Right cardiac atrium (tissue), 5 donors: ENCODE results near the gene TMPRSS9. TPM values are rescaled to one million over a fixed set of nuclear protein-coding genes. Genes with fewer than 3 reads are reported as not detected.

ENCODE experiments used
- ATAC-seq, 2 donors: fragments of 200-7000 bp; cut with Tn5 transposase; one replicate each; pipeline versions ENCODE4 v1.8.0 to v1.9.1; 2020; ENCODE audit warnings: moderate library complexity in 2 of 2, mild to moderate bottlenecking in 1 of 2
- DNase-seq, 3 donors: peaks; one replicate each; pipeline ENCODE4 v3.0.0-alpha.2; 2020
- H3K27ac ChIP-seq: one replicate; pipeline ENCODE4 v1.5.1; 2013; ENCODE audit warnings: mild to moderate bottlenecking, low read length, control low read depth, moderate library complexity
- H3K27me3 ChIP-seq: one replicate; pipeline ENCODE4 v1.6.1; 2013; ENCODE audit not compliant: control insufficient read depth, insufficient read depth
- H3K4me1 ChIP-seq: one replicate; pipeline ENCODE4 v1.6.1; 2013; ENCODE audit warnings: low read length; ENCODE audit not compliant: control insufficient read depth, insufficient read depth
- H3K4me3 ChIP-seq: one replicate; pipeline ENCODE4 v1.5.1; 2013; ENCODE audit warnings: low read length, control low read depth
- H3K9me3 ChIP-seq: one replicate; pipeline ENCODE4 v1.6.1; 2013; ENCODE audit warnings: low read length; ENCODE audit not compliant: control insufficient read depth
- WGBS: extraction: QIAGEN DNeasy Blood & Tissue Kit; methylation state at CpG from one replicate; pipeline ENCODE4 v1.1.7; 2013; 5-methylcytosine and 5-hydroxymethylcytosine counted together
- intact Hi-C, 4 donors: fragments of 100-400 bp; cut with DNase I; formaldehyde crosslinking; loops; one replicate each; pipeline versions ENCODE4 v1.11.0 to v1.14.0; 2022 to 2023
- polyA plus RNA-seq: library from polyadenylated mRNA; stranded (reverse); fragments of 200-250 nt; gene quantifications from one replicate; pipeline ENCODE4 v1.2.3, GENCODE V29; 2013
- total RNA-seq, 4 donors: library from RNA; stranded (reverse); fragmentation: NEBNext Ultra II Directional; extraction: Animal tissue kit (Norgen Biotek cat#: 25700); gene quantifications; one replicate each; pipeline ENCODE4 v1.2.1, GENCODE V29; 2021
- donor health status: healthy with polysubstance abuse.
- donor health status: DM: no; HTN: yes; CAD: no.
- donor health status: DM: no; HTN: no; CAD: no.
- donor health status: DM: no; HTN: yes; CAD: no; lungs with severe emphysema.
- donor health status: DM: yes; HTN: yes; CAD: no.

Gene TMPRSS9
- total and polyA plus RNA-seq, 5 donors = 0.09 to 0.12 TPM; not detected in 3

- intact Hi-C loops = no loop called here
- Histone ChIP-seq H3K27ac (no peak overlapping the region), H3K4me3 (no peak overlapping the region), H3K9me3 (no peaks in the 10 kb centered on the region), H3K27me3 (no peaks in the 10 kb centered on the region), H3K4me1 (no peaks in the 10 kb centered on the region)
- WGBS = 94% methylated on average over 12 of the region's 12 CpGs
- no peak for ATAC-seq
- no peak for DNase-seq
Measured at GRCh38 chr19:2320939-2321338, 39.1 kb upstream of the TMPRSS9 start.

- no peak overlapping the region for H3K4me3 ChIP-seq
- intact Hi-C loops = no loop called here
- no peak overlapping the region for H3K27ac ChIP-seq
- DNase-seq (no peak), ATAC-seq (no peak)
- WGBS = 88% methylated on average over 39 of the region's 39 CpGs
- no peaks in the 10 kb centered on the region for H3K27me3 ChIP-seq
- no peaks in the 10 kb centered on the region for H3K4me1 ChIP-seq
- H3K9me3 ChIP-seq = no peaks in the 10 kb centered on the region
Measured at GRCh38 chr19:2321565-2322283, 38.3 kb upstream of the TMPRSS9 start.

GRCh38 chr19:2323707-2324106 is 36.4 kb upstream of the TMPRSS9 start:
- Histone ChIP-seq H3K9me3 (no peaks in the 10 kb centered on the region), H3K4me1 (peaks cover 3% of the 10 kb centered on the region), H3K27me3 (no peaks in the 10 kb centered on the region), H3K27ac (no peak overlapping the region), H3K4me3 (no peak overlapping the region)
- ATAC-seq (no peak), DNase-seq (peak in 1 of 3 donors; percentile 48)
- 92% methylated on average over 19 of the region's 19 CpGs for WGBS
- intact Hi-C loops = no loop called here

- peak in 1 of 3 donors; percentile 46 for DNase-seq
- intact Hi-C loops = no loop called here
- 86% methylated on average over 34 of the region's 34 CpGs for WGBS
- no peaks in the 10 kb centered on the region for H3K9me3 ChIP-seq
- no peak for ATAC-seq
- no peaks in the 10 kb centered on the region for H3K27me3 ChIP-seq
- no peak overlapping the region for H3K27ac ChIP-seq
- H3K4me3 ChIP-seq = no peak overlapping the region
- H3K4me1 ChIP-seq = peaks cover 3% of the 10 kb centered on the region
Measured at GRCh38 chr19:2324220-2324948, 35.7 kb upstream of the TMPRSS9 start.

- peaks cover 5% of the 10 kb centered on the region for H3K4me1 ChIP-seq
- no peaks in the 10 kb centered on the region for H3K9me3 ChIP-seq
- intact Hi-C loops = loop anchor here in 1 of 4 donors (5.0 kb wide), 1 partner anchor 88 kb away; the partner anchor contains the start of genes PLEKHJ1 and SF3A2
- ATAC-seq (no peak), DNase-seq (peak in 1 of 3 donors; percentile 54)
- no peak overlapping the region for H3K27ac ChIP-seq
- no peak overlapping the region for H3K4me3 ChIP-seq
- 74% methylated on average over 29 of the region's 29 CpGs for WGBS
- no peaks in the 10 kb centered on the region for H3K27me3 ChIP-seq
Measured at GRCh38 chr19:2325281-2326046, 34.6 kb upstream of the TMPRSS9 start.

- ATAC-seq (no peak), DNase-seq (peak in 1 of 3 donors; percentile 14)
- 84% methylated on average over 16 of the region's 16 CpGs for WGBS
- intact Hi-C loops = loop anchor here in 1 of 4 donors (5.0 kb wide), 1 partner anchor 90 kb away; the partner anchor contains the start of genes PLEKHJ1 and SF3A2
- Histone ChIP-seq H3K27me3 (no peaks in the 10 kb centered on the region), H3K4me1 (peaks cover 5% of the 10 kb centered on the region), H3K9me3 (no peaks in the 10 kb centered on the region), H3K27ac (no peak overlapping the region), H3K4me3 (no peak overlapping the region)
Measured at GRCh38 chr19:2326699-2327360, 33.2 kb upstream of the TMPRSS9 start.

- intact Hi-C loops = loop anchor here in 1 of 4 donors (5.0 kb wide), 1 partner anchor 91 kb away; the partner anchor contains the start of genes PLEKHJ1 and SF3A2
- Histone ChIP-seq H3K4me3 (peak overlapping the region; percentile 88), H3K4me1 (peaks cover 5% of the 10 kb centered on the region), H3K9me3 (no peaks in the 10 kb centered on the region), H3K27me3 (no peaks in the 10 kb centered on the region), H3K27ac (peak overlapping the region; percentile 46)
- DNase-seq = peak in 2 of 3 donors; percentile 47 to 55
- under 1% methylated on average over 18 of the region's 18 CpGs for WGBS
- ATAC-seq = peak in 1 of 2 donors; percentile 45
Measured at GRCh38 chr19:2327773-2328400, 32.2 kb upstream of the TMPRSS9 start.

- Histone ChIP-seq H3K4me1 (peaks cover 5% of the 10 kb centered on the region), H3K4me3 (peak within 1 kb of the TSS; percentile 88), H3K27me3 (no peaks in the 10 kb centered on the region), H3K9me3 (no peaks in the 10 kb centered on the region), H3K27ac (peak within 1 kb of the TSS; percentile 46)
- DNase-seq (peak; percentile 91 to 97 (median 97)), ATAC-seq (peak; percentile 92 to 93)
- under 1% methylated on average over 89 of the region's 89 CpGs for WGBS
- intact Hi-C loops = loop anchor here in 1 of 4 donors (5.0 kb wide), 1 partner anchor 91 kb away; the partner anchor contains the start of genes PLEKHJ1 and SF3A2
Measured at GRCh38 chr19:2328401-2329148, 31.5 kb upstream of the TMPRSS9 start, which contains the start of the genes LSM7 and SPPL2B. TSS of gene LSM7 (minus strand) at chr19:2328586. CDS start at chr19:2328566, 20 bp downstream. TSS of gene SPPL2B (plus strand) at chr19:2328684. CDS start at chr19:2328710, 26 bp downstream.

GRCh38 chr19:2329149-2329478 is 31.0 kb upstream of the TMPRSS9 start:
- ATAC-seq = peak in 1 of 2 donors; percentile 4
- Histone ChIP-seq H3K9me3 (no peaks in the 10 kb centered on the region), H3K27ac (no peak overlapping the region), H3K4me1 (peaks cover 5% of the 10 kb centered on the region), H3K4me3 (peak overlapping the region; percentile 88), H3K27me3 (no peaks in the 10 kb centered on the region)
- 3% methylated on average over 16 of the region's 16 CpGs for WGBS
- peak in 1 of 3 donors; percentile 60 for DNase-seq
- intact Hi-C loops = loop anchor here in 1 of 4 donors (5.0 kb wide), 1 partner anchor 92 kb away; the partner anchor contains the start of genes PLEKHJ1 and SF3A2
